ENCODE results near the gene SLX4. TPM values are rescaled to one million over a fixed set of nuclear protein-coding genes. Genes with fewer than 3 reads are reported as not detected.

Gene SLX4
- total and polyA plus RNA-seq, 8 donors: 0.76 to 19.7 (median 6.0) TPM

- no peak for DNase-seq
- no peaks in the 10 kb centered on the region for H3K27me3 ChIP-seq
- H3K4me1 ChIP-seq: peaks cover 19 to 27% (median 26%) of the 10 kb centered on the region in 4 donors
- 83 to 91% (median 84%) methylated on average over 5 of the region's 5 CpGs for WGBS, 5 donors
- intact Hi-C loops (cut with DNase I; ENCODE audit: low total_unique reads): no loop called here
- H3K27ac ChIP-seq: no peak overlapping the region
- H3K36me3 ChIP-seq: peaks cover 9 to 34% (median 23%) of the 10 kb centered on the region in 4 donors
- TF ChIP-seq POLR2AphosphoS5 (IDR thresholded peaks at IDR 0.05): no peak
- no peak for TF ChIP-seq CTCF (IDR thresholded peaks at IDR 0.05)
- no peak for TF ChIP-seq POLR2A (IDR thresholded peaks at IDR 0.05)
- TF ChIP-seq EP300 (IDR thresholded peaks at IDR 0.05): no peak
- no peaks in the 10 kb centered on the region for H3K9me3 ChIP-seq
- H3K4me3 ChIP-seq: no peak overlapping the region
Measured at GRCh38 chr16:3608069-3608468, 3.3 kb downstream of the SLX4 start.

DNA sequence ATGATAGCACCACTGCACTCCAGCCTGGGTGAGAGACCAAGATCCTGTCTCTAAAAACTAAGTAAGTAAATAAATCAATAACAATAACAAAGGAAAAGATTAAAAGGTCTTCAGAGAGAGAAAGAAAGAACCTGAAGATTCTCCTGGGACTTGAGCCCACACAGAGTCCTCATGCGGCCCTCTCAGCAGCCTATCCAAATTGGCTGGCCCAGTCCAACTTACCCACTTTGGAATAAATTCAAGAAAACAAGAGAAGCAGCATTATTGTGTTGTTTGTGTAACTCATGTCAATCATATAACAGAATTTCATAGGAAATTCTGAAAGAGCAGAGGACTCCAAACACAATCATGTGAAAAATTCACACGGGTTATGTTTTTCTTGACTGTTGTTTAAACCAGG lies 3.8 kb downstream of the SLX4 start:
- DNase-seq: no peak
- H3K9me3 ChIP-seq: no peaks in the 10 kb centered on the region
- intact Hi-C loops (cut with DNase I; ENCODE audit: low total_unique reads): no loop called here
- peaks cover 14 to 23% (median 21%) of the 10 kb centered on the region in 4 donors for H3K4me1 ChIP-seq
- no peak overlapping the region for H3K4me3 ChIP-seq
- 82 to 93% (median 88%) methylated on average over 2 of the region's 2 CpGs for WGBS, 5 donors
- TF ChIP-seq POLR2AphosphoS5 (IDR thresholded peaks at IDR 0.05) (no peak), EP300 (IDR thresholded peaks at IDR 0.05) (no peak), CTCF (IDR thresholded peaks at IDR 0.05) (no peak)
- H3K36me3 ChIP-seq: peaks cover 11 to 38% (median 27%) of the 10 kb centered on the region in 4 donors
- no peaks in the 10 kb centered on the region for H3K27me3 ChIP-seq
- H3K27ac ChIP-seq: no peak overlapping the region

DNA sequence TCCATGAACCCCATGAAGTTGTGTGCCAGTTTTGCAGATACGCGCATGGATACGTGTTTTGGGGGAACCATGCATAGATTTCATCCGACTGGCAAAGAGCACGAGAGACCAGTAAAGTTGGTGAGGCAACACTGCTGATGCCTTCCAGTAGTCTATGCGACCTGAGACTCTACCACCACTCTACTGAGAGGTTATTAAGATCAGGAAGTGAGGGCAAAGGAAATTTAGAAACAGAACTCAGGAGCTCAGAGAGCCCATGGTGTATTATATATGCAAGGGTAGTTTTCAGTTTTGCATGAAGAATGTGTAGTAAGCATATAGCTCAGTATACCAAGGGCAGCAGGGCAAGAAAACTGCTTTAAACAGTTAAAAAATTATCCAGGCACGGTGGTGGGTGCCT lies 4.2 kb downstream of the SLX4 start:
- Histone ChIP-seq H3K4me1 (peaks cover 10 to 18% (median 17%) of the 10 kb centered on the region in 4 donors), H3K9me3 (no peaks in the 10 kb centered on the region), H3K27me3 (no peaks in the 10 kb centered on the region), H3K27ac (no peak overlapping the region), H3K36me3 (peaks cover 11 to 43% (median 32%) of the 10 kb centered on the region in 4 donors), H3K4me3 (no peak overlapping the region)
- DNase-seq: no peak
- intact Hi-C loops (cut with DNase I; ENCODE audit: low total_unique reads): no loop called here
- 87 to 93% (median 92%) methylated on average over 7 of the region's 7 CpGs for WGBS, 5 donors
- TF ChIP-seq CTCF (IDR thresholded peaks at IDR 0.05) (no peak), POLR2A (IDR thresholded peaks at IDR 0.05) (no peak), EP300 (IDR thresholded peaks at IDR 0.05) (no peak), POLR2AphosphoS5 (IDR thresholded peaks at IDR 0.05) (no peak)

GRCh38 chr16:3606441-3606840 lies 5.0 kb downstream of the SLX4 start:
- H3K27ac ChIP-seq: no peak overlapping the region
- peaks cover 9 to 15% (median 15%) of the 10 kb centered on the region in 4 donors for H3K4me1 ChIP-seq
- intact Hi-C loops (cut with DNase I; ENCODE audit: low total_unique reads): no loop called here
- H3K9me3 ChIP-seq: no peaks in the 10 kb centered on the region
- H3K36me3 ChIP-seq: peaks cover 11 to 50% (median 38%) of the 10 kb centered on the region in 4 donors
- no peak for TF ChIP-seq CTCF (IDR thresholded peaks at IDR 0.05)
- no peak for TF ChIP-seq POLR2A (IDR thresholded peaks at IDR 0.05)
- no peak for TF ChIP-seq POLR2AphosphoS5 (IDR thresholded peaks at IDR 0.05)
- TF ChIP-seq EP300 (IDR thresholded peaks at IDR 0.05): no peak
- no peak for DNase-seq
- no peak overlapping the region for H3K4me3 ChIP-seq
- 86 to 97% (median 91%) methylated on average over 11 of the region's 11 CpGs for WGBS, 5 donors
- H3K27me3 ChIP-seq: no peaks in the 10 kb centered on the region

Data from stomach (tissue), 9 donors.